HG02884 (cell line): ENCODE measurements around the gene ZNRD2.
"Not testable (repeated sequence)": the region's sequence is repeated elsewhere in the genome, so short reads cannot be mapped to it uniquely, and the experiment has no call there.

Experiments
- ATAC-seq: cut with Tn5 transposase; IDR thresholded peaks from one replicate; pipeline ENCODE4 v1.9.1; 2021; ENCODE audit warnings: mild to moderate bottlenecking, moderate library complexity; ENCODE audit not compliant: unreplicated experiment

The ZNRD2 gene

DNA sequence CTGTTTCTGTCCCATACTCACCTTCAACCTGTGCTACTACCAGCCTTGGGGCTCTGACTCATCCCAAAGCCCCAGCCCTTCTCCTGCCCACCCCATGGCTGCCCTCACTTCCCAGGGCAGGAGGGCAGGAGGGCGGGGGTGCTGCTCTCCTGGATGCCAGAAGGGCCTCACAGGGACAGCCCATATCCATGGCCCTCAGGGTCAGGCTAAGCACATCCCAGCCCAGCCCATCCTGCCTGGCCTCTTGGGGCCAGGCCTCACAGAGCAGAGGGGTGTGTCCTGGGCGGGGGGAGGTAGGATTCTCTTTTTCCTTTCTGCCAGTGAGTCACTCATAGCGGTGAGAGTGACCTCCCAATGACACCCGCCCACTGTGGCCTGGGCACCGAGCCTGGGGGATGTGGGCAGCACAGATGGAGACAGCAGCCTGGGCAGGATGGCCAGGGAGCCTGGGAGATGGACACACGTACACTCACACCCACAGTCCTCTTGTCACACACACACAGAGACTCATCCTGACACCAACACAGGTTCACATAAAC, 14.5 kb upstream of the ZNRD2 start:
- no peak for ATAC-seq

DNA sequence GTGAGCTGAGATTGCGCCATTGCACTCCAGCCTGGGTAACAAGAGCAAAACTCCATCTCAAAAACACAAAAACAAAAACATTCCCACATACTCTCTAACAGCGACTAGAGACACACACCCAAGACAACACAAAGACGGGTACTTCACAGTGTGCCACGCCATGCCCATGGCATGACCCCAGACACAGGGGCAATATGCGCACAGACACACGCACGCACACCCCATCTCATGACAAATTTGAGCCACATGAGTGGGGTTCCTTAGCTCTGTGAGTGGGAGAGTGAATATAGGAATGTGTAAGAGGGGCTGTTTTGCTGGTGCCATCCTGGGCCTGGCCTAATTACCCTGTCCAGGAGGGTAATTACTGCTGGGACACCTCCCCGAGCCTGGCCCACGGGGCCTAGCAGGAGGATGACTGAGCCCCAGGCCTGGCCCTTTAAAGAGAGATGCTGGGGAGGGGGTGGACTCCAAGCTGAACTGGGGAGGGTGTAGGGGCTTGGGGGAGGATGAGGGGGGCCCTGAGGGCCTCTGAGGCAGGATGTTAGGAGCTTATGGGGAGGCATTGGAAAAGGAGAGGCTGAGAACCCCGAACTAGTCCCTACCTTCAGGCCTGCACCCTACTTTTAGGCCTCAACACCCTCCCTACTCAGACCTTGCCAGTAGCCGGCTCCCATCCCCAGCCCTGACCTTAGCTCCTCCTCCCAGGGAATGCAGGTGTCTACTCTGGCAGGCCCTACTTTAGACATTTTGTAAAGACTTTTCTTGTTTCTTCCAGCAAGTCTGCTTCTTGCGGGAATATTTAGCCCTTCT, 13.6 kb upstream of the ZNRD2 start:
- no peak for ATAC-seq

DNA sequence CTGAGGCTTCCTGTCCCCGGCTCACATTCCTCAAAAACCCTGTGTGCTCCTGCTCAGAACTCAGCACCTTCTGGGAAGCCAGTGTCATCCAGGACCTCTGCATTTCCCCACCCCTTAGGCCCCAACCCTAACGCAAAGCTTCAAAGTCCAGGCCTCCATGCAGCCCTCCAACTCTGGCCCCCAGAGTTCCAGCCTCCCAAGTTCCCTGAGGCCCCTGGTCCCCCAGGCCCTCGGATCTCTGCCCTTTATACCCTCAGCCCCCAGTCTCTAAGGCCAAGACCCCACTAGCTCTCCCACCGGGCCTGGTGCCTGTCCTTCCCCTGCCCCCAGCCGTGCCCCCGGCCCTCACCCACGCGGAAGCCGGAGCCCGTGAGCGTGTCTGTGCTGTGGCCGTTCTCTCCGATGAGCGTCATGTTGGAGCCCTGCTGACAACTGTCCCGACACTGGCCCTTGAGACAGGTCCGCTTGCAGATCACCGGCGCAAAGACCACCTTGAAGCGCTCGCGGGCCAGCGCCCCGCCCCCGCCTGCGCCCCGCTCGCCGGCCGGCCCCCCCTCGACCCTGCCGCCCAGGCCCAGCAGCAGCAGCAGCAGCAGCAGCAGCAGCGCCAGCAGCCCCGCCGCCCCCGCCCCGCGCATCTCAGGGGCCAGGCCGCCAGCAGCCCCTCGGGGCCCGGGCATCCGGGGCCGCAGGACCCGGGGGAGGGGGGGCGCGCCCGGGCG, 12.8 kb upstream of the ZNRD2 start:
- no peak for ATAC-seq

DNA sequence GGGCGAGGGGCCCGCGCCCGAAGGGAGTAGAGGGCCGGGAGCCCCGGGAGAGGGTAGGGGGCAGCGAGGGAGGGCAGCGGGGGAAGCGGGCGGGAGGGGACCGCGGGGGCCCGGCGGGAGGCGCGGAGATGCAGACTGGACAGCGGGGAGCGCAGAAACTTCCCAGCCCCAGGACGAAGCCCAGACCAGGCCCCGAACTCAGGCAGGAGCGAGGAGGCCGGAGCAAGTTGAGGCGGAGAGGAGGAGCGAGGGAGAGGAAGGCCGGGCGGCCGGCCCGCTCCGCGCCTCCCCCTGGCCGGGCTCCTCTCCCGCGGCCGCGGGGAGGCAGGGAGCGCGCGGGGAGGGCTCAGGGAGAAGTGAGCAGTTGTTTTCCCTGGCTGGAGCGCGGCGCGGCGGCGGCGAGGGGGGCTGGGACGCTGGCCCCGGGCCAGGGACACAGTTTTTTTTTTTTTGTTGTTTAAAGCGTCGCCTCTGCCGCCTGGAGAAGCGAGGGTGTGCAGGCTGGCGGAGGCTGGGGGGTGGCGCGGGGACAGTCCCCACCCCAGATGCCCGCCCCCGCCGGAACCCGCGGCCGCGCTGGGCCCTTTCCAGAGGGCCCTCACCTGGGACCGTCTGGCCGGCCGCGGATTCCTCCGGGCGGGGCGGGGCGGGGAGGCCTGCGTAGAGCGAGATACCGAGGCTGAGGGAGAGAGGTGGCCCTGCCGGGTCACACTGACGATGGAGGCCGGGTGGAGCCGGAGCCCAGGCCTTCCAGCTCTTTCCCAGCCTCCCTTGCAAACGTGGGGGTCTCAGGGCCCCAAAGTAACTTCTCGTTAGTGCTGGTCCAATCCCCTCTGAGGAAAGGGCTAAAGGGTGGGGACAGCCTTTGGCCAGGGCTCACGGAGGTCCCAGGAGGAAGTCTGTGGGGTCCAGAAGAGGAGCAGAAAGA, 12.0 kb upstream of the ZNRD2 start, which contains the start of gene LTBP3:
LTBP3 (minus strand) TSS at position 358 of the 928 bp plus-strand sequence. CDS start 400 bp downstream, outside the sequence.
- ATAC-seq = no peak

DNA sequence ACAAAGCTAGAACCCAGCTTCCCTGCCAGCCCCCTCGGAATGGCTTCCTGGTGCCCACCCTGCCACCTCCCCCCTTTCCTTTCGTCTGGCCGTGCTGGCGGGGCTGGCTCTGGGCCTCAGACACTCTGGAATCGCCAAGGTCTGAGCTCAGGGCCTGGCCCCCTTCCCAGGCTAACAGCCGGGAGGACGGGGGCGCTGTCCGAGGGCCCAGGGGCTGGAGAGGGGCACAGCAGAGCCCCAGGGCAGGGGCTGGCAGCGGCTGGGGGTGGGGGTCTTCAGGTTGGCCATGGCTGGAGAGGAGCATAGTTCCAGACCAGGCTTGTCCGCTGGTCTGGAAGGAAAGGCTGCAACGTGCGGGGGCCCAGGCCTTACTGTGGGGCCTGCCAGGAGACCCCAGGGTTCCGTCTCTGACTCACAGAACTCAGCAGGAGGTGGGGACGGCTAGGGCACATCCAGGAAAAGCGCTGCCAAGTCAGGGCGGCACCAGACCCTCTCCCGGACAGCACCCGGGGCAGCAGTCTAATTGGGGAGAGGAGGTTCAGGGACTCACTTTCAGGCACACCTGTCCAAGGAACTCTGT, 11.3 kb upstream of the ZNRD2 start:
- no peak for ATAC-seq

DNA sequence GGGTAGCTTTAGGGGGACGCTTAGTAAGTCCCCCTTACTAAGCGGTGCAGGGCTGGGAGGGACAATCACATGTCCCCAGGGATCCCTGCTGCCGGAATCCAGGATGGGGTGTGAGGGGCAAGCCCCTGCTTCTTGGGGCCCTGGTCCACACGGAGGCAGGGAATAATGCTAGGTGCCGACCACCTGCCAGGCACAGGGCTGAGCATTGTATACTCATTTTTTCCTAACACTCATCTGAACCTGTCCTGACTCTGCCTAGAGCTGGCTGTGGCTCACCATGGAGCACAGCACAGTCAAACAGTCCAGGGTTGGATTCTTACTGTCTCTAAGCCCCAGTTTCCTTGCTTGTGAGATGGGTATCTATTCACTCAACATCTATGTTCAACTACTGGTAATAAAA, 10.7 kb upstream of the ZNRD2 start:
- no peak for ATAC-seq

DNA sequence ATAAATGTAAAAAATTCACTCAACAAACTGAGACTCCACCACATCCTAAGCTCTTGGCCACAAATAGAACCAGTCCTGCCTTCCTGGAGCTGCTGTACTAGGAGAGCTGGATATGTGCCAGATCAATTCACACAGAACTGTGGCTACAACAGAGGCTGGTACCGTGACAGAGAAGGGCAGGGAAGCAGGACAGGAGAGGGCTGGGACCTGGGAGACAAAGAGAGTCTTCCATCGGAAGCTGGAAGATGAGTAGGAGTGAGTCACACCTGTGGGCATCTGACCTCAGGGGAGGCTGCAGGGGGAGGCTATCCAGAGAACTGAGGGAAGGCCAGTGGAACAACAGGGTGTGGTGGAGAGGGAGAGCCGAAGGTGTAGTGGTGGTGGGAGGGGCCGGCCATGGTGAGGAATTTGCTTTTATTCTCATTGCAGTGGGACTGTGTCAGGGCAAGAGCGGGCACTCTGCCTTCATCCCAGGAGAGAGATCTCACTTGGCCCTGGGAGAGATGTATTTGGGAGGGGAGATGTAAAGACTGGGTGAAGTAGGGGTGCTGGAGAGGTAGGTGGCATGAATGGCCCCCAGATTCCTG, 10.2 kb upstream of the ZNRD2 start:
- no peak for ATAC-seq

DNA sequence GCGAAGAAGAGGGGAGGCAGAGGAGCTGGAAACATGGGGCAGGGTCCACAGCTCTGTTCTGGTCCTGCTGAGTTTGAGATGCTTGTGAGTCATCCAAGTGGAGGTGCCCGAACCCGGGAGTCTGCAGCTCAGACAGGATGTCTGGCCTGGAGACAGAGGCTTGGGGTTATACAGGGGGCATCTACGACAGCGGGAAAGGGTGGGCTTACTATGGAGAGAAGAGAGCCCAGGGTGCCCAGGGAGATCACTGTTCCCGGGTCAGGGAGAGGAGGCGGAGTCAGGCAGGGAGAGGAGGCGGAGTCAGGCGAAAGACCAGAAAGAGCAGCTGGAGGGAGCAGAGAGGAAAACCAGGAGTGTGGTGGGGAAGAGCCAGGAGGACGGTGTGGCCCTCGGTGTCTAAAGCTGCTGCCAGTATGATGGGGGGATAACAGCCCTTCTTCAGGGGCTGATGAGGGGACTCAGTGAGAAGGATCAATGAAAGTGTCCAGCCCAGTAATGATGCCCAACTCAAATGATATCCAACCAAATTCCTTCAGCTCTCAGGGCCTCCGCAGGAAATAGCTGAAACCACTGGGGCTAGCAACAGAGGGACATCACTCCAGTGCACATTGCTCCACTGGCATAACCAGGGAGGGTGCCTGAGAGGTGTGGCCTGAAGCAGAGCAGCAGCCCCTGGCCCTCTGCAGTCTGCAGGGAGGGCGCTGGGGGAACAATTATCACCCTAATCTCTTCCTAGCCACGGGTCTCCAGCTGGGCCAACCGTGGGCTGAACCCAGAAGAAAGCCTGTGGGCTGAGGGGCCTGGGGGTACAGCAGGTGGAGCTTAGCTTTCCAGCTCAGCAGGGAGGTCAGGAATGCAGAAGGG, 9.5 kb upstream of the ZNRD2 start:
- no peak for ATAC-seq

DNA sequence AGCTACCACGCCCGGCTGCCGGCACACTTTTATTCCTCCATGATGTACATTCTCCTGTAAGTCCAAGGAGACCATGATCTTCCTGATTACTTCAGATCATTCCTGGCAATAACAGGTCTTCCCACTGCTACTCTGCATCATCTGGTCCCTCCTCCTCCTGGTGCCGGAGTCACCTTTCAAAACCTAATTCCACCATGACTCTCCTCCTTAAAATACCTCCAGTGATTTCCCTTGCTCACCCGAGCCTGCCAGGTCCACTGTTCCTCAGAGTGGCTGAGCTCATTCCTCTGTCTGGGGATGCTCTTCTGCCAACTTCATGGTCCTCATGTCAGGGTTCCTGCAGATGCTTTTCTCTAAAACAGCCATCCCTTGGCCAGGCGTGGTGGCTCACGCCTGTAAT, 8.3 kb upstream of the ZNRD2 start:
- ATAC-seq = no peak

DNA sequence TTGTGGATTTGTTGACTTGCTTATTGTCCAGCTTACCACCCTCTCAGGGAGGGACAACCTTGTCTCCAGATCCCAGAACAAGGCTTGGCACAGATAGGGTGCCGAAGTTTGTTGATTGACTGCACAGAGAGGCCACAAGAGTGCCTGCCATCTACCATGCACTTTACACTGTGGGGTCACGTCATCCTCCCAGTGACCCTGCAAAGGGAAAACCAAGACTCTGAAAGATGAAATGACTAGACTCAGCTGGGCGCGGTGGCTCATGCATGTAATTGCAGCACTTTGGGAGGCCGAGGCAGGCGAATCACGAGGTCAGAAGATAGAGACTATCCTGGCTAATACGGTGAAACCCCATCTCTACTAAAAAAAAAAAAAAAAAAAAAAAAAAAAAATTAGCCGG, 7.5 kb upstream of the ZNRD2 start:
- no peak for ATAC-seq

DNA sequence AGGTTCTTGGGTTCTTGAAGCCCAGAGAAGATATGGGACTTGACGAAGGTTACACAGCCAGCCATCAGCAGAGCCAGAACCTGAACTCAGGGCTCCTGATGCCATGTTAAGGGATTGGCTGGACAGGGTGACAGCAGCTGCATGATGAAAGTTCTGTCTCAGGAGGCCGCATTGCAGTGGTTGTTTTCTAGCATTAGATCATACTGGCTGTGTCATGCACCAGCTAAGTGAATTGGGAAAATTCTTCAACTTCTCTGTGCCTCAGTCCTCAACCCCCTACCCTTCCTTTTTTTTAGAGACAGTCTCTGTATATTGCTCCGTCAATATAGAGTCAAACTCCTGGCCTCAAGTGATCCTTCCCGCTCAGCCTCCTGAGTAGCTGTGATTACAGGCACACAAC, 6.7 kb upstream of the ZNRD2 start:
- no peak for ATAC-seq

DNA sequence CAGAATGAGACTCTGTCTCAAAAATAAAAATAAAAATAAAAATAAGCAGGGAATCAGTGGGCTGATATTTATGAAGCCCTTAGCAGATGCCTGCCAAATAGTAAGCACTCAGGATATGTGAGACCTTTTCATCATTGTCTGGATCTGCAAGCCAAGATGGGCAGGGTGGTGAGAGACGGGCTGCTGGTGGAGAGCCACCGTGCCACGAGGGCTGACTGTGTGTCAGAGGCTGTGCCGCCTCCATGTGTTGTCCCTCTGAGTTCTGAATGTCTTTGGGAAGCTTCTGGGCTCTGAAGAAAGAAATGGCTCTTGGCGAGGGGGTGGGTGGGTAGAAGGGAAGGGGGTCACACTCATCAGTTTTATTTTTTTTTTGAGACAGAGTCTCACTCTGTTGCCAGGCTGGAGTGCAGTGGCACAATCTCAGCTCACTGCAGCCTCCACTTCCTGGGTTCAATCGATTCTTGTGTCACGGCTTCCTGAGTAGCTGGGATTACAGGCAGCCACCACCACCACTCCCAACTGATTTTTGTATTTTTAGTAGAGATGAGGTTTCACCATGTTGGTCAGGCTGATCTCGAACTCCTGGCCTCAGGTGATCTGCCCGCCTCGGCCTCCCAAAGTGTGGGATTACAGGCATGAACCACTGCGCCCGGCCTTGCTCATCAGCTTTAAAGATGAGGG, 5.3 kb upstream of the ZNRD2 start:
- not testable (repeated sequence) for ATAC-seq

DNA sequence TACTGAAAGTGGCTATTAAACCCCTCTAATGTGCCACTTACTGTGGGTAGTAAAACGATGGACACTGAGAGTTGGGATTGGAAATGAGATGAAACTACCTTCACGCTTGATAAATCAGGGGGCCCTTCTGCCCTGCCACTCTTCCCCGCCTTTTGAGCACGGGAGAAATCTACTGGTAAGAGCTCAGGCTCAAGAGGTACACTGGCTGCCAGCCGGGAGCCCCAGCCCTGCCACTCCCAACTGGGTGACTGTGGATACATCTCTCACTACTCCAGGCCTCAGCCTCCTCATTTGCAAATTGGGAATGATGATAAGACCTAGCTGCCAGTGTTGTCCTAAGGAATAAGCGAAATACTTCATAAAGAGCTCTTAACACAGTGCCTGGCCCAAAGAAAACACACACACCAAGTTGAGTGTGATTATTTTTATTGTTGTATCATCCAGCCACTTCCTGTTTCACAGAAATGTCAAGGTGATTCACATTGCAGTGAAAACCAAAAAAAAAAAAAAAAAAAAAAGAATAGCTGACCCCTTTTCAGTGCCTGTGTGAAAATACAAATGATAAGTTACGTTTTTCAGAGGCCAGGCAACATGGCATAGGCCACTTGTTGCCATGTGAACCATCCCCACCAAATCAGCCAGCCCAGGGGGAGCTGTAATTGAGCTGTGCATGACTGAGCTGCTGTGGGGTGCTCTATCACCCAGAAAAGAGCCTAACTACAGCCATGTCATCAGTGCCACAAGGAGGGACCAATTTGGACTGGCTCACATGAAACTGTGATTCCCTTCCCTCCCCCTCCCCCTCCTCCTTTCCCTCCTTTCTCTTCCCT, 4.4 kb upstream of the ZNRD2 start:
- no peak for ATAC-seq

DNA sequence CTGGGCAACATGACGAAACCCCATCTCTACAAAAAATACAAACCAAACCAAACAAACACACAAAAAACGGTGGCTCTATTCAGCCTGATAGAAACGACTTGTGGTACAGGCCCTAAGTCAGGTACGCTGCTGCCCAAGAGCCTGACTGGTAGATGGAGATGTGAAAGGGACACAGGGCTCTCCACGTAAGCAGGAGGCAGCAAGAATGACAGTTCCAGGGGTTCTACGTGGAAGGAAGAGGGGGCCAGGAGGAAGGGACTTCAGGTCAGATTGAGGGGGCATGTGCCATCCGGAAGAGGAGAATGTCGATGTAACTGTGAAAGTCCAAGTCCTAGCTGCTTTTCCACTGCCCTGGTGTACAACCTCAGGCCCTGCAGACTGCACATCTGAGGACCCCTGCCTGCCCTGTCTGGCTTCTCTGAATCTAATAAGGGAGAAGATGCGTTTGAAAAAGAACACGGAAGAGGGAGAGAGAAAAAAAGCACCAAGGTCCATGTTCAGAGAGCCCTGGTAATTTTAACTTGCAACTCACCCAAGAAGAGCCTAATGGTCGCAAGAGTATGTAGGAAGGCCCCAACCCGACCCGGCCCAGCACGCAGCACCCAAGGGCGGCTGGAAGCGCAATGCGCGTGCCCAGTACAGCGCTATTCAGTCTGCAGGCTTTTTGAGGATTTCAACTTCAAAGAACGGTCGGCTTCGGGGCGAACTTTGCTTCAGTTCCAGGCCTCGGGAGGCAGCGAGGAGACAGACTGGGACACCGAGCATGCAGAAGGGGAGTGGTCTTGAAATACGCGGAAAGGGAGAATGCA, 909 bp upstream of the ZNRD2 start:
- ATAC-seq = no peak

DNA sequence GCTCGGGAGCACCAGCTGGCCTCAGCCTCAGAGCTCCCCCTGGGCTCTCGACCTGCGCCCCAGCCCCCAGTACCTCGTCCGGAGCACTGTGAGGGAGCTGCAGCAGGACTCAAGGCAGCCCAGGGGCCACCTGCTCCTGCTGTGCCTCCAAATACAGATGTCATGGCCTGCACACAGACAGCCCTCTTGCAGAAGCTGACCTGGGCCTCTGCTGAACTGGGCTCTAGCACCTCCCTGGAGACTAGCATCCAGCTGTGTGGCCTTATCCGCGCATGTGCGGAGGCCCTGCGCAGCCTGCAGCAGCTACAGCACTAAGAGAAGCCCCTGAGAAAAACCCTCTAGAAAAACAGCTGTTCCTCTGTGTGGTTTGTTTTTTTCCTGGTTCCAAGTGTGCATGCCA, 1.1 kb downstream of the ZNRD2 start:
- no peak for ATAC-seq

DNA sequence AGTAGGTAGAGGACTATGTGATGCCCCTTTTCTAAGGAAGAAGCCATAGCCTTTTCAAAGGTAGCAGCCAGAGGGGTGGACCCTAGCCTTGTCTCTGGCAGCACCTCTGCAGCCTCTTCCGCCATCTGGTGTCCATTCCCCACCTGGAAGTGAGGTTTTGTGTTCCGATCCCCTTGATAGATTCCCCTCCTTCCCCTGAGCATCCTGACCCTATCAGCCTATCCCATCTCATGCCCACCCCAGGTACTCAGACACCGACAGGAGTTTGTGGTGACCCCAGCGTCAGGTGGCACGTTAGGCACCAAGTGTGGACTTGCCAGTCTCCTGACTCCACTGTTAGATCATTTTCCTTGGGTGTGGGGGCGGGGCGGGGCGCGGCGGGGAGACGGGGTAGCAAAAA, 1.7 kb downstream of the ZNRD2 start:
- ATAC-seq = no peak
